ENCODE data around the gene KRT76. TPM values are rescaled to one million over a fixed set of nuclear protein-coding genes. Genes with fewer than 3 reads are reported as not detected.

Gene KRT76
- total RNA-seq, 6 experiments from 2014 or later, result not detected

GRCh38 chr12:52729147-52729546 is 48.0 kb downstream of the KRT76 start:
- no peak overlapping the region for H3K4me3 Mint-ChIP-seq
- no peaks in the 10 kb centered on the region for H3K4me1 Mint-ChIP-seq (ENCODE audit: low read depth)
- DNase-seq, result no peak
- peaks cover 54% of the 10 kb centered on the region for H3K27me3 Mint-ChIP-seq (ENCODE audit: insufficient read depth)
- no peak overlapping the region for H3K27ac Mint-ChIP-seq
- TF ChIP-seq, protein P1, sequence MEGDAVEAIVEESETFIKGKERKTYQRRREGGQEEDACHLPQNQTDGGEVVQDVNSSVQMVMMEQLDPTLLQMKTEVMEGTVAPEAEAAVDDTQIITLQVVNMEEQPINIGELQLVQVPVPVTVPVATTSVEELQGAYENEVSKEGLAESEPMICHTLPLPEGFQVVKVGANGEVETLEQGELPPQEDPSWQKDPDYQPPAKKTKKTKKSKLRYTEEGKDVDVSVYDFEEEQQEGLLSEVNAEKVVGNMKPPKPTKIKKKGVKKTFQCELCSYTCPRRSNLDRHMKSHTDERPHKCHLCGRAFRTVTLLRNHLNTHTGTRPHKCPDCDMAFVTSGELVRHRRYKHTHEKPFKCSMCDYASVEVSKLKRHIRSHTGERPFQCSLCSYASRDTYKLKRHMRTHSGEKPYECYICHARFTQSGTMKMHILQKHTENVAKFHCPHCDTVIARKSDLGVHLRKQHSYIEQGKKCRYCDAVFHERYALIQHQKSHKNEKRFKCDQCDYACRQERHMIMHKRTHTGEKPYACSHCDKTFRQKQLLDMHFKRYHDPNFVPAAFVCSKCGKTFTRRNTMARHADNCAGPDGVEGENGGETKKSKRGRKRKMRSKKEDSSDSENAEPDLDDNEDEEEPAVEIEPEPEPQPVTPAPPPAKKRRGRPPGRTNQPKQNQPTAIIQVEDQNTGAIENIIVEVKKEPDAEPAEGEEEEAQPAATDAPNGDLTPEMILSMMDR (IDR thresholded peaks at IDR 0.05), result no peak
- H3K9me3 Mint-ChIP-seq, result no peaks in the 10 kb centered on the region; the same call in 1 of the 2 replicates
- no peaks in the 10 kb centered on the region for H3K36me3 Mint-ChIP-seq (ENCODE audit: low read depth)

- H3K4me1 Mint-ChIP-seq (ENCODE audit: low read depth), result no peaks in the 10 kb centered on the region
- no peak for DNase-seq
- H3K36me3 Mint-ChIP-seq (ENCODE audit: low read depth), result no peaks in the 10 kb centered on the region
- no peak overlapping the region for H3K27ac Mint-ChIP-seq
- TF ChIP-seq, protein P1 (IDR thresholded peaks at IDR 0.05), result no peak
- no peaks in the 10 kb centered on the region; the same call in 1 of the 2 replicates for H3K9me3 Mint-ChIP-seq
- peaks cover 51% of the 10 kb centered on the region for H3K27me3 Mint-ChIP-seq (ENCODE audit: insufficient read depth)
- H3K4me3 Mint-ChIP-seq, result no peak overlapping the region
These were observed 48.8 kb downstream of the KRT76 start for GRCh38 chr12:52728374-52728773.

- TF ChIP-seq, protein P1 (IDR thresholded peaks at IDR 0.05), result no peak
- H3K27ac Mint-ChIP-seq, result no peak overlapping the region
- no peak for DNase-seq
- H3K9me3 Mint-ChIP-seq, result no peaks in the 10 kb centered on the region; the same call in 1 of the 2 replicates
- no peaks in the 10 kb centered on the region for H3K4me1 Mint-ChIP-seq (ENCODE audit: low read depth)
- no peaks in the 10 kb centered on the region for H3K36me3 Mint-ChIP-seq (ENCODE audit: low read depth)
- H3K27me3 Mint-ChIP-seq (ENCODE audit: insufficient read depth), result peaks cover 53% of the 10 kb centered on the region
- H3K4me3 Mint-ChIP-seq, result no peak overlapping the region
These were observed 50.1 kb downstream of the KRT76 start for GRCh38 chr12:52727037-52727436.

DNA sequence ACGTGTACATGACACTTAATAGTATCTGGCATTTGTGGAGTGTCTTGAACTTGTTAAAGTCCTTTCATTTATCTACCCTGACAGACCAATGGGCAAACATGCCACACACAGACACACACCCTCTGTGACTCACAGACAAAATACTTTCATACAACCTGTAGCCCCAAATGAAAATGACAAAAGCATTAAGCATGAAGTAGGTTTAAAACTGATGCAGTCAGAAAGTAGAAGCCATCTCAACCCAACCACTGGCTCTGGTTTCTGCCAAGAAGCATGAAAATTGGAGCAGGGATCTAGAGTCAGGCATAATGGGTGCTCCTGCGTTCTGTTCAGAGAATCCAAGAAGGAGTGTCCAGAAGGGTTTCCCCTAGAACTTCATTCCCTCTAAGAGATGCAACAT is 50.7 kb downstream of the KRT76 start:
- DNase-seq, result no peak
- H3K27ac Mint-ChIP-seq, result no peak overlapping the region
- H3K4me1 Mint-ChIP-seq (ENCODE audit: low read depth), result no peaks in the 10 kb centered on the region
- H3K9me3 Mint-ChIP-seq, result no peaks in the 10 kb centered on the region
- H3K4me3 Mint-ChIP-seq, result no peak overlapping the region
- peaks cover 50% of the 10 kb centered on the region for H3K27me3 Mint-ChIP-seq (ENCODE audit: insufficient read depth)
- TF ChIP-seq, protein P1 (IDR thresholded peaks at IDR 0.05), result no peak
- no peaks in the 10 kb centered on the region for H3K36me3 Mint-ChIP-seq (ENCODE audit: low read depth)

DNA sequence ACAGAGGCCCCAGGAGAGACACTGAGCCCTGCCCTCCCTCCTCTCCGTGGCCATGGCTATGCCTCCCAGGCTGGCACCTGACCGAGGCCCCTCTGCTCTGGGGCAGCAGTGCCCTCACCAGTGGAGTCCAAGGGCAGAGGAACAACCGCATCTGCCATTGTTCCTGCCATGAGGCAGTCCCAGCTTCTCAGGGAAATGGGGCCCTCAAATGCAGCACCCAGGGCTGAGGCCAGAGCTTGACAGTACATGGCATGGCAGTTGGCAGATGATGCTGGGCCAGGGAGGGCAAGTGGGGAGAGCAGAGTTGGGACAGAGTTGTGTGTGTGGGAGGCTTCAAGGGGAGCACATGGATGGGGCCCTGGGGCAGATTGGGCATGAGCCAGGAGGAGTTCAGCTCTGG is 52.8 kb downstream of the KRT76 start:
- Mint-ChIP-seq H3K4me1 (ENCODE audit: low read depth) (peaks cover 6% of the 10 kb centered on the region), H3K4me3 (no peak overlapping the region), H3K27me3 (ENCODE audit: insufficient read depth) (peaks cover 45% of the 10 kb centered on the region), H3K9me3 (no peaks in the 10 kb centered on the region), H3K36me3 (ENCODE audit: low read depth) (no peaks in the 10 kb centered on the region), H3K27ac (no peak overlapping the region)
- TF ChIP-seq, protein P1 (IDR thresholded peaks at IDR 0.05), result no peak
- no peak for DNase-seq

GRCh38 chr12:52722680-52723079 is 54.5 kb downstream of the KRT76 start:
- TF ChIP-seq, protein P1 (IDR thresholded peaks at IDR 0.05), result no peak
- H3K4me3 Mint-ChIP-seq, result no peak overlapping the region
- no peak overlapping the region for H3K27ac Mint-ChIP-seq
- H3K4me1 Mint-ChIP-seq (ENCODE audit: low read depth), result peaks cover 6% of the 10 kb centered on the region
- H3K27me3 Mint-ChIP-seq (ENCODE audit: insufficient read depth), result peaks cover 52% of the 10 kb centered on the region
- H3K36me3 Mint-ChIP-seq (ENCODE audit: low read depth), result no peaks in the 10 kb centered on the region
- no peaks in the 10 kb centered on the region for H3K9me3 Mint-ChIP-seq
- no peak for DNase-seq
